Neutrophil (primary cell): ENCODE measurements around the gene HMCN1.

Source experiments
- H3K27ac ChIP-seq: fragments of 200-600 bp; sonication (generic); 2 replicates; pipeline ENCODE4 v1.5.1; 2016; ENCODE audit warnings: mild to moderate bottlenecking, moderate library complexity
- H3K27me3 ChIP-seq: fragments of 200-600 bp; sonication (generic); 2 replicates; pipeline ENCODE4 v1.6.0; 2016; ENCODE audit warnings: mild to moderate bottlenecking
- H3K36me3 ChIP-seq: fragments of 200-600 bp; sonication (generic); 2 replicates; pipeline ENCODE4 v1.5.1; 2017
- H3K4me1 ChIP-seq, 2 experiments: fragments of 200-600 bp in 1 of 2; sonication (generic) in 1 of 2; 1 replicate in 1 of 2; 2 replicates in 1 of 2; pipeline versions ENCODE4 v1.5.1 to v1.6.1; 2013 to 2016; ENCODE audit warnings: low read depth in 1 of 2, low read length in 1 of 2, mild to moderate bottlenecking in 1 of 2, moderate library complexity in 1 of 2; ENCODE audit not compliant: control insufficient read depth in 1 of 2, insufficient read depth in 1 of 2
- H3K4me3 ChIP-seq, 2 experiments: fragments of 200-600 bp in 1 of 2; sonication (generic) in 1 of 2; 1 replicate in 1 of 2; 2 replicates in 1 of 2; pipeline ENCODE4 v1.5.1; 2013 to 2016; ENCODE audit warnings: low read depth in 1 of 2, low read length in 1 of 2, mild to moderate bottlenecking in 1 of 2, moderate library complexity in 1 of 2
- H3K9me3 ChIP-seq: fragments of 200-600 bp; sonication (generic); 2 replicates; pipeline ENCODE4 v1.5.1; 2016
- TF ChIP-seq, protein P1 (sequence below): fragments of 200-600 bp; sonication (generic); IDR thresholded peaks from 2 replicates; pipeline ENCODE4 v1.5.1; 2016; ENCODE audit warnings: antibody characterized with exemption

Gene HMCN1

DNA sequence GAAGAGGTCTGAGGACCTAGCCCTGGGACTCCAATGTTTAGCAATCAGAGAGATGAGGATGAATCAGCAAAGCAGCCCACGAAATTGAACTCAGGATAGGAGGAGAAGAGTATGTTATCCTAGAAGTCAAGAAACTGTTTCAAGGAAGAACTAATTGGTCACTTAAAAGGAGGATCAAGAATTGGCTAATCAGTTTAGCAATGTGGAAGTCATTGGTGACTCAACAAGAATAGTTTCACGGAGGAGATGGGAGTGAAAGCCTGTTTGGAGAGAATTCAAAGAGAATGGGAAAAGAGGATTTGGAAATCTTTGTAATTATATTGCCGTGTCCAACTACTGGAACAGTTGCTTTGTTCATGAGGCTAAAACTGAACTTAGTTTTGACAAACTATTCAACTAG is 7.4 kb downstream of the HMCN1 start:
- no peaks in the 10 kb centered on the region for H3K9me3 ChIP-seq
- no peaks in the 10 kb centered on the region for H3K36me3 ChIP-seq
- no peak overlapping the region for H3K4me3 ChIP-seq
- H3K4me1 ChIP-seq = no peaks in the 10 kb centered on the region
- TF ChIP-seq, protein P1, sequence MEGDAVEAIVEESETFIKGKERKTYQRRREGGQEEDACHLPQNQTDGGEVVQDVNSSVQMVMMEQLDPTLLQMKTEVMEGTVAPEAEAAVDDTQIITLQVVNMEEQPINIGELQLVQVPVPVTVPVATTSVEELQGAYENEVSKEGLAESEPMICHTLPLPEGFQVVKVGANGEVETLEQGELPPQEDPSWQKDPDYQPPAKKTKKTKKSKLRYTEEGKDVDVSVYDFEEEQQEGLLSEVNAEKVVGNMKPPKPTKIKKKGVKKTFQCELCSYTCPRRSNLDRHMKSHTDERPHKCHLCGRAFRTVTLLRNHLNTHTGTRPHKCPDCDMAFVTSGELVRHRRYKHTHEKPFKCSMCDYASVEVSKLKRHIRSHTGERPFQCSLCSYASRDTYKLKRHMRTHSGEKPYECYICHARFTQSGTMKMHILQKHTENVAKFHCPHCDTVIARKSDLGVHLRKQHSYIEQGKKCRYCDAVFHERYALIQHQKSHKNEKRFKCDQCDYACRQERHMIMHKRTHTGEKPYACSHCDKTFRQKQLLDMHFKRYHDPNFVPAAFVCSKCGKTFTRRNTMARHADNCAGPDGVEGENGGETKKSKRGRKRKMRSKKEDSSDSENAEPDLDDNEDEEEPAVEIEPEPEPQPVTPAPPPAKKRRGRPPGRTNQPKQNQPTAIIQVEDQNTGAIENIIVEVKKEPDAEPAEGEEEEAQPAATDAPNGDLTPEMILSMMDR = no peak
- no peak overlapping the region for H3K27ac ChIP-seq
- H3K27me3 ChIP-seq = peaks cover 36% of the 10 kb centered on the region

- Histone ChIP-seq H3K27me3 (peaks cover 28% of the 10 kb centered on the region), H3K4me1 (no peaks in the 10 kb centered on the region), H3K27ac (no peak overlapping the region), H3K9me3 (no peaks in the 10 kb centered on the region), H3K4me3 (no peak overlapping the region), H3K36me3 (no peaks in the 10 kb centered on the region)
- TF ChIP-seq, protein P1 = no peak
These were observed 8.2 kb downstream of the HMCN1 start for GRCh38 chr1:185742403-185742802.

DNA sequence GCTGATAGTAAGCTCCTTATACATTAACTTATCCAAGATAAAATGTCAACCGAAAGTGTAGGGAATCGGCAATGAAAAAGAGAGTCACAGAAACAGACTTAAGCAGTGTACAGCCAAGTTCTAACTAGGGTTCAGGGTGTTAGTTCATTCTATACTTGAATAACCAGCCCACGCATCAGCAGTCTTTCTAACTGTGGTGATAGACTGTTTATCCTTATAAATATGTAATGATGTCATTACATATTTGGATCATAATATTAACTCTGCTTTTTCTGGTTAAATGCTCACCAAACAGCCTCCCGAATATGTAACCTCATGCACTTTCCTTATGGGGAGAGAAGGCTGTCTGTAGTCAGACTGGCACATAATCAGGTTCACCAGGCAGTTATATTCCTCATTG is 11.0 kb downstream of the HMCN1 start:
- H3K4me3 ChIP-seq = no peak overlapping the region
- H3K9me3 ChIP-seq = no peaks in the 10 kb centered on the region
- TF ChIP-seq, protein P1 = no peak
- no peaks in the 10 kb centered on the region for H3K4me1 ChIP-seq
- H3K27ac ChIP-seq = no peak overlapping the region
- H3K36me3 ChIP-seq = no peaks in the 10 kb centered on the region
- peaks cover 17% of the 10 kb centered on the region for H3K27me3 ChIP-seq

GRCh38 chr1:185759061-185759460 is 24.9 kb downstream of the HMCN1 start:
- Histone ChIP-seq H3K27me3 (peaks cover 6% of the 10 kb centered on the region), H3K27ac (no peak overlapping the region), H3K4me3 (no peak overlapping the region), H3K36me3 (no peaks in the 10 kb centered on the region), H3K9me3 (no peaks in the 10 kb centered on the region), H3K4me1 (no peaks in the 10 kb centered on the region)
- TF ChIP-seq, protein P1 = no peak

- Histone ChIP-seq H3K4me1 (no peaks in the 10 kb centered on the region), H3K36me3 (no peaks in the 10 kb centered on the region), H3K27ac (no peak overlapping the region), H3K9me3 (no peaks in the 10 kb centered on the region), H3K27me3 (peaks cover 6% of the 10 kb centered on the region), H3K4me3 (no peak overlapping the region)
- TF ChIP-seq, protein P1 = no peak
These were observed 27.6 kb downstream of the HMCN1 start for GRCh38 chr1:185761841-185762240.
